SK-N-SH treated with all-trans-retinoic acid at 6 μM for 48 hours (cell line): ENCODE measurements around the gene GAMT.

Experiments
- ARNTL ChIP-seq: fragments of 450-650 bp; formaldehyde crosslinking; IDR thresholded peaks from 2 replicates; pipeline ENCODE4 v1.5.0; 2020; ENCODE audit warnings: low read depth, mild to moderate bottlenecking, moderate library complexity, borderline replicate concordance
- CREB5 ChIP-seq: fragments of 250-450 bp; sonication (Bioruptor Pico); IDR thresholded peaks from 2 replicates; pipeline ENCODE4 v1.5.1; 2020; ENCODE audit warnings: low read depth, mild to moderate bottlenecking, moderate library complexity
- CSRNP3 ChIP-seq: fragments of 250-450 bp; sonication (Bioruptor Pico); IDR thresholded peaks from 2 replicates; pipeline ENCODE4 v1.5.1; 2021; ENCODE audit warnings: mild to moderate bottlenecking, moderate library complexity
- RARB ChIP-seq: fragments of 250-450 bp; sonication (Bioruptor Pico); IDR thresholded peaks from 2 replicates; pipeline ENCODE4 v1.8.0; 2021; ENCODE audit warnings: mild to moderate bottlenecking, moderate library complexity
- ZC3H10 ChIP-seq: fragments of 250-450 bp; sonication (Bioruptor Pico); IDR thresholded peaks from 2 replicates; pipeline ENCODE4 v1.5.1; 2021; ENCODE audit warnings: mild to moderate bottlenecking, moderate library complexity
- ZNF565 ChIP-seq: fragments of 450-650 bp; formaldehyde crosslinking; conservative IDR thresholded peaks from 2 replicates; pipeline ENCODE4 v1.5.0; 2020; ENCODE audit warnings: low read depth, mild to moderate bottlenecking, moderate library complexity
- ZNF70 ChIP-seq: fragments of 450-650 bp; formaldehyde crosslinking; IDR thresholded peaks from 2 replicates; pipeline ENCODE4 v1.5.0; 2020; ENCODE audit warnings: mild to moderate bottlenecking, moderate library complexity

GRCh38 chr19:1425902-1426301 is 24.6 kb upstream of the GAMT start:
- no peak for TF ChIP-seq ZC3H10 (CRISPR knock-in tag)
- no peak for TF ChIP-seq RARB (CRISPR knock-in tag)
- no peak for TF ChIP-seq ZNF70 (CRISPR knock-in tag)
- no peak for TF ChIP-seq CREB5 (CRISPR knock-in tag)
- TF ChIP-seq CSRNP3 (CRISPR knock-in tag): no peak
- TF ChIP-seq ZNF565 (CRISPR knock-in tag): no peak
- TF ChIP-seq ARNTL (CRISPR knock-in tag): no peak
